CD14-positive monocyte (primary cell): ENCODE data around the gene SUPT20HL2. TPM values are rescaled to one million over a fixed set of nuclear protein-coding genes. Genes with fewer than 3 reads are reported as not detected.

ENCODE experiments used
- DNase-seq, 3 donors: peaks; one replicate each; pipeline ENCODE4 v3.0.0-alpha.2; 2011 to 2022
- H2AFZ ChIP-seq: 2 replicates; pipeline ENCODE4 v1.6.0; 2012; ENCODE audit warnings: mild to moderate bottlenecking, low read depth, low read length, inconsistent platforms; ENCODE audit not compliant: insufficient read depth, poor library complexity, severe bottlenecking
- H3K27ac ChIP-seq, 2 donors: 1 replicate in 1 of 2; 2 replicates in 1 of 2; pipeline ENCODE4 v1.5.1; 2012 to 2013; ENCODE audit warnings: low read length in 2 of 2, control low read depth in 1 of 2, inconsistent platforms in 1 of 2, low read depth in 1 of 2, mild to moderate bottlenecking in 1 of 2
- H3K27me3 ChIP-seq, 2 donors: one replicate each; pipeline versions ENCODE4 v1.6.0 to v1.6.1; 2011 to 2013; ENCODE audit warnings: low read length in 2 of 2; ENCODE audit not compliant: control insufficient read depth in 2 of 2, insufficient read depth in 2 of 2
- H3K36me3 ChIP-seq, 2 donors: replicated peaks in 1 of 2; 1 replicate in 1 of 2; 2 replicates in 1 of 2; pipeline versions ENCODE4 v1.5.1 to v1.6.1; 2012 to 2013; ENCODE audit warnings: low read length in 2 of 2, control low read depth in 1 of 2, inconsistent platforms in 1 of 2, mild to moderate bottlenecking in 1 of 2; ENCODE audit not compliant: insufficient read depth in 2 of 2, control insufficient read depth in 1 of 2
- H3K4me1 ChIP-seq, 2 donors: 1 replicate in 1 of 2; 2 replicates in 1 of 2; pipeline versions ENCODE4 v1.5.1 to v1.6.1; 2012 to 2013; ENCODE audit warnings: low read length in 2 of 2, control low read depth in 1 of 2, inconsistent platforms in 1 of 2, mild to moderate bottlenecking in 1 of 2, moderate library complexity in 1 of 2; ENCODE audit not compliant: insufficient read depth in 2 of 2, control insufficient read depth in 1 of 2
- H3K4me2 ChIP-seq: replicated peaks from 2 replicates; pipeline ENCODE3; 2012; ENCODE audit warnings: low read length, moderate library complexity, mild to moderate bottlenecking; ENCODE audit not compliant: poor library complexity, severe bottlenecking; ENCODE audit errors: extremely low read depth
- H3K4me3 ChIP-seq, 3 experiments: fragments of 200-600 bp in 1 of 3; sonication (generic) in 1 of 3; replicated peaks in 1 of 3; 1 replicate in 2 of 3; 2 replicates in 1 of 3; pipeline ENCODE4 v1.5.1; 2011 to 2013; ENCODE audit warnings: low read length in 3 of 3, mild to moderate bottlenecking in 3 of 3, control low read depth in 2 of 3, low read depth in 2 of 3, inconsistent platforms in 1 of 3, moderate library complexity in 1 of 3
- H3K79me2 ChIP-seq: 2 replicates; pipeline ENCODE4 v1.6.0; 2012; ENCODE audit warnings: mild to moderate bottlenecking, control low read depth, inconsistent platforms, low read length, moderate library complexity; ENCODE audit not compliant: insufficient read depth
- H3K9ac ChIP-seq: 2 replicates; pipeline ENCODE4 v1.6.0; 2017; ENCODE audit warnings: low read length, mild to moderate bottlenecking; ENCODE audit not compliant: insufficient read depth, poor library complexity, severe bottlenecking
- H3K9me3 ChIP-seq, 2 donors: replicated peaks in 1 of 2; 1 replicate in 1 of 2; 2 replicates in 1 of 2; pipeline versions ENCODE4 v1.5.1 to v1.6.1; 2012 to 2013; ENCODE audit warnings: low read length in 2 of 2, control low read depth in 1 of 2; ENCODE audit not compliant: control insufficient read depth in 1 of 2, insufficient read depth in 1 of 2
- H4K20me1 ChIP-seq: 2 replicates; pipeline ENCODE4 v1.6.0; 2012; ENCODE audit warnings: mild to moderate bottlenecking, low read length, control low read depth, moderate library complexity; ENCODE audit not compliant: insufficient read depth
- H3K27ac Mint-ChIP-seq, 7 donors: one replicate each; pipeline ENCODE4 v1.8.0; 2020; ENCODE audit warnings: mild to moderate bottlenecking in 7 of 7, mixed read lengths in 7 of 7, moderate library complexity in 6 of 7, inconsistent platforms in 2 of 7
- H3K27me3 Mint-ChIP-seq, 3 donors: one replicate each; pipeline ENCODE4 v1.8.0; 2021 to 2022; ENCODE audit warnings: low read depth in 3 of 3, mild to moderate bottlenecking in 3 of 3, mixed read lengths in 3 of 3, moderate library complexity in 3 of 3, inconsistent platforms in 1 of 3
- H3K36me3 Mint-ChIP-seq, 2 donors: one replicate each; pipeline ENCODE4 v1.8.0; 2020; ENCODE audit warnings: mixed read lengths in 2 of 2, inconsistent platforms in 1 of 2, mild to moderate bottlenecking in 1 of 2
- H3K4me1 Mint-ChIP-seq: one replicate; pipeline ENCODE4 v1.8.0; 2020; ENCODE audit warnings: mild to moderate bottlenecking, mixed read lengths
- H3K4me3 Mint-ChIP-seq, 2 donors: one replicate each; pipeline ENCODE4 v1.8.0; 2020; ENCODE audit warnings: mild to moderate bottlenecking in 2 of 2, mixed read lengths in 2 of 2, moderate library complexity in 1 of 2
- H3K9me3 Mint-ChIP-seq, 7 donors: one replicate each; pipeline ENCODE4 v1.8.0; 2020 to 2022; ENCODE audit warnings: mixed read lengths in 7 of 7, mild to moderate bottlenecking in 6 of 7, moderate library complexity in 6 of 7, inconsistent platforms in 2 of 7
- WGBS: methylation state at CpG from one replicate; pipeline ENCODE4 v1.1.5; 2013; ENCODE audit warnings: missing lambda C conversion rate; ENCODE audit not compliant: insufficient coverage; 5-methylcytosine and 5-hydroxymethylcytosine counted together
- intact Hi-C, 2 donors: fragments of 100-400 bp; cut with micrococcal nuclease; formaldehyde crosslinking; loops; one replicate each; pipeline versions ENCODE4 v1.15.0 to v1.15.1; 2023
- polyA plus RNA-seq, 3 donors: library from polyadenylated mRNA; depleted of rRNA in 1 of 3; unstranded in 2 of 3; stranded (reverse) in 1 of 3; fragments of 300-500 nt in 2 of 3; fragments of >200 nt in 1 of 3; fragmentation: Illumina TruSeq in 2 of 3; gene quantifications; 1 replicate in 2 of 3; 2 replicates in 1 of 3; pipeline ENCODE4 v1.2.3, GENCODE V29; 2012 to 2021
- TF ChIP-seq, protein P1 (sequence below): fragments of 200-600 bp; IDR thresholded peaks from one replicate; pipeline ENCODE4 v1.8.0; 2022; ENCODE audit warnings: antibody characterized with exemption, mild to moderate bottlenecking

Gene SUPT20HL2
- polyA plus RNA-seq, 3 donors, result not detected

DNA sequence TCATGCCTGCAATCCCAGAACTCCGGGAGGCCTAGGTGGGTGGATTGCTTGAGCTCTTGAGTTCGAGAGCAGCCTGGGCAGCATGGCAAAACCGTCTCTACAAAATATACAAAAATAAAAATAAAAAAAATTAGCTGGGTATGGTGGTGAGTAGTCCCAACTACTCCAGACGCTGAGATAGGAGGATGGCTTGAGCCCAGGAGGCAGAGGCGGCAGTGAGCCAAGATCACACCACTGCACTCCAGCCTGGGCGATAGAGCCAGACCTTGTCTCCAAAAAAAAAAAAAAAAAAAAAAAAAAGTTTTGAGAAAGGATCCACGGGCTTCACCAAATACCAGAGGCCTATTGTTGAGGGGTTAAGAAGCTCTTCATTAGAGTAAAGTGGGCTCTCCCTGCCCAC, 8.0 kb downstream of the SUPT20HL2 start:
- no peaks in the 10 kb centered on the region for H4K20me1 ChIP-seq
- Mint-ChIP-seq H3K4me3 (no peak overlapping the region), H3K36me3 (no peaks in the 10 kb centered on the region), H3K9me3 (no peaks in the 10 kb centered on the region), H3K4me1 (peaks cover 1% of the 10 kb centered on the region), H3K27me3 (peaks cover 2 to 23% (median 3%) of the 10 kb centered on the region in 3 donors), H3K27ac (no peak overlapping the region)
- TF ChIP-seq, protein P1, sequence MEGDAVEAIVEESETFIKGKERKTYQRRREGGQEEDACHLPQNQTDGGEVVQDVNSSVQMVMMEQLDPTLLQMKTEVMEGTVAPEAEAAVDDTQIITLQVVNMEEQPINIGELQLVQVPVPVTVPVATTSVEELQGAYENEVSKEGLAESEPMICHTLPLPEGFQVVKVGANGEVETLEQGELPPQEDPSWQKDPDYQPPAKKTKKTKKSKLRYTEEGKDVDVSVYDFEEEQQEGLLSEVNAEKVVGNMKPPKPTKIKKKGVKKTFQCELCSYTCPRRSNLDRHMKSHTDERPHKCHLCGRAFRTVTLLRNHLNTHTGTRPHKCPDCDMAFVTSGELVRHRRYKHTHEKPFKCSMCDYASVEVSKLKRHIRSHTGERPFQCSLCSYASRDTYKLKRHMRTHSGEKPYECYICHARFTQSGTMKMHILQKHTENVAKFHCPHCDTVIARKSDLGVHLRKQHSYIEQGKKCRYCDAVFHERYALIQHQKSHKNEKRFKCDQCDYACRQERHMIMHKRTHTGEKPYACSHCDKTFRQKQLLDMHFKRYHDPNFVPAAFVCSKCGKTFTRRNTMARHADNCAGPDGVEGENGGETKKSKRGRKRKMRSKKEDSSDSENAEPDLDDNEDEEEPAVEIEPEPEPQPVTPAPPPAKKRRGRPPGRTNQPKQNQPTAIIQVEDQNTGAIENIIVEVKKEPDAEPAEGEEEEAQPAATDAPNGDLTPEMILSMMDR, result no peak
- no peak overlapping the region for H3K27ac ChIP-seq
- H3K79me2 ChIP-seq, result no peaks in the 10 kb centered on the region
- H3K9me3 ChIP-seq, result no peaks in the 10 kb centered on the region
- no peaks in the 10 kb centered on the region for H3K4me1 ChIP-seq
- no CpG with 5 or more reads among the region's 7 CpGs for whole genome bisulfite sequencing
- no peak overlapping the region for H3K9ac ChIP-seq
- no peak overlapping the region for H2AFZ ChIP-seq
- peaks cover 0 to 6% of the 10 kb centered on the region in 2 donors for H3K27me3 ChIP-seq
- DNase-seq, result no peak
- H3K4me2 ChIP-seq, result no peak overlapping the region
- no peak overlapping the region for H3K4me3 ChIP-seq
- intact Hi-C loops, result no loop called here
- no peaks in the 10 kb centered on the region for H3K36me3 ChIP-seq

DNA sequence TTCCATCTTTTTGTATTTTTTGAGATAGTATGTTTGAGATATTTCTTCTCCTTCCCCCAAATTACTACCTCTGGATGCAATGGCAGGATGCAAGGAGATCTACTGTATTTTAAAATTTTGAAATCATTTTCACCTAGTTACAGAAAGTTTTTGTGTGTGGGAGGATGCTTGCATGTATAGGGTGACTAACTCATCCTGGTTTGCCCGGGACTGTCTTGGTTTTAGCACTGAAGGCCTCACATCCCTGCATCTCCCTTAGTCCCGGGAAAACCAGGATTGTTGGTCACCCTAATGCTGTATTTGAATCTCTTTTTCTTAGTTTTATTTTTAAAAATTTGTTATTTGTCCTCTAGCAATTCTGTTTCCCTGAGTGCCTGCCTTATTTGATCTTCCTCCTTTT, 12.1 kb downstream of the SUPT20HL2 start:
- no CpG with 5 or more reads among the region's 2 CpGs for WGBS
- intact Hi-C loops, result no loop called here
- H3K27ac Mint-ChIP-seq, result no peak overlapping the region

More for the DNA sequence above, 12.1 kb downstream of the SUPT20HL2 start:
- peaks cover 1% of the 10 kb centered on the region for H3K4me1 Mint-ChIP-seq
- TF ChIP-seq, protein P1, result no peak
- no peak overlapping the region for H3K27ac ChIP-seq
- no peaks in the 10 kb centered on the region for H3K9me3 Mint-ChIP-seq
- no peak overlapping the region for H3K4me2 ChIP-seq
- H3K27me3 Mint-ChIP-seq, result peaks cover 0 to 25% (median 5%) of the 10 kb centered on the region in 3 donors
- no peaks in the 10 kb centered on the region for H3K4me1 ChIP-seq
- H3K79me2 ChIP-seq, result no peaks in the 10 kb centered on the region
- no peaks in the 10 kb centered on the region for H3K36me3 ChIP-seq
- H4K20me1 ChIP-seq, result no peaks in the 10 kb centered on the region
- no peak for DNase-seq
- H3K27me3 ChIP-seq, result peaks cover 0 to 5% of the 10 kb centered on the region in 2 donors
- H3K4me3 ChIP-seq, result no peak overlapping the region
- no peak overlapping the region for H3K9ac ChIP-seq
- H3K36me3 Mint-ChIP-seq, result no peaks in the 10 kb centered on the region
- H2AFZ ChIP-seq, result no peak overlapping the region
- H3K9me3 ChIP-seq, result no peaks in the 10 kb centered on the region
- no peak overlapping the region for H3K4me3 Mint-ChIP-seq
